PFSK-1 (cell line): ENCODE measurements around the gene APEH.

Experiments
- FOXP2 ChIP-seq: optimal IDR thresholded peaks from 2 replicates; pipeline ENCODE3; 2011; ENCODE audit warnings: borderline replicate concordance, control low read depth, inconsistent platforms; ENCODE audit not compliant: insufficient read depth; ENCODE audit errors: extremely low read length, extremely low read depth
- POLR2AphosphoS5 ChIP-seq: IDR thresholded peaks from 2 replicates; pipeline ENCODE4 v1.6.1; 2012; ENCODE audit warnings: low read depth, mild to moderate bottlenecking, control low read depth, low read length, moderate library complexity
- REST ChIP-seq, 2 experiments: IDR thresholded peaks; 2 replicates each; pipeline versions ENCODE4 v1.6.1 to v1.8.0; 2011 to 2012; ENCODE audit warnings: low read depth in 2 of 2, low read length in 2 of 2, control low read depth in 1 of 2, inconsistent platforms in 1 of 2, mild to moderate bottlenecking in 1 of 2, moderate library complexity in 1 of 2; ENCODE audit not compliant: insufficient read depth in 1 of 2
- SIN3A ChIP-seq: IDR thresholded peaks from 2 replicates; pipeline ENCODE4 v1.6.1; 2012; ENCODE audit warnings: mild to moderate bottlenecking, low read length, moderate library complexity, borderline replicate concordance; ENCODE audit not compliant: insufficient read depth
- TAF1 ChIP-seq: IDR thresholded peaks from 2 replicates; pipeline ENCODE4 v1.6.1; 2012; ENCODE audit warnings: low read length, control low read depth, borderline replicate concordance; ENCODE audit not compliant: insufficient read depth

The APEH gene

GRCh38 chr3:49668414-49668797 is 5.7 kb upstream of the APEH start:
- TF ChIP-seq SIN3A, result no peak
- no peak for TF ChIP-seq REST (IDR thresholded peaks at IDR 0.05; ENCODE audit: insufficient read depth in 1 of 2, low read depth in 2 of 2, low read length in 2 of 2)
- TF ChIP-seq FOXP2, result no peak
- no peak for TF ChIP-seq POLR2AphosphoS5
- no peak for TF ChIP-seq TAF1

GRCh38 chr3:49668861-49669260 is 5.3 kb upstream of the APEH start:
- TF ChIP-seq POLR2AphosphoS5 (no peak), SIN3A (no peak), REST (IDR thresholded peaks at IDR 0.05; ENCODE audit: insufficient read depth in 1 of 2, low read depth in 2 of 2, low read length in 2 of 2) (no peak), TAF1 (no peak), FOXP2 (no peak)

- TF ChIP-seq REST (IDR thresholded peaks at IDR 0.05; ENCODE audit: insufficient read depth in 1 of 2, low read depth in 2 of 2, low read length in 2 of 2) (no peak), POLR2AphosphoS5 (no peak), FOXP2 (no peak), TAF1 (no peak), SIN3A (no peak)
Observed at GRCh38 chr3:49669352-49669751, 4.8 kb upstream of the APEH start.

GRCh38 chr3:49670940-49671290 is 3.2 kb upstream of the APEH start:
- TF ChIP-seq TAF1 (no peak), REST (IDR thresholded peaks at IDR 0.05; ENCODE audit: insufficient read depth in 1 of 2, low read depth in 2 of 2, low read length in 2 of 2) (no peak), FOXP2 (no peak), SIN3A (no peak), POLR2AphosphoS5 (no peak)

- TF ChIP-seq POLR2AphosphoS5 (no peak), FOXP2 (no peak), SIN3A (no peak), REST (IDR thresholded peaks at IDR 0.05; ENCODE audit: insufficient read depth in 1 of 2, low read depth in 2 of 2, low read length in 2 of 2) (no peak), TAF1 (no peak)
Observed at GRCh38 chr3:49671291-49672288, 2.6 kb upstream of the APEH start.
